ENCODE results near the gene CBARP. TPM values are rescaled to one million over a fixed set of nuclear protein-coding genes. Genes with fewer than 3 reads are reported as not detected.
A peak's percentile ranks its signal among the peaks of the same experiment; 100 is the strongest.

Gene CBARP
- total and polyA plus RNA-seq, 2 of the 13 experiments (the other 11 are each of a cell fraction or from before 2014, with no cell fraction given), result 1.2 to 1.4 TPM

GRCh38 chr19:1243768-1244692, 6.2 kb upstream of the CBARP start (continued):
- TF ChIP-seq, protein P1, sequence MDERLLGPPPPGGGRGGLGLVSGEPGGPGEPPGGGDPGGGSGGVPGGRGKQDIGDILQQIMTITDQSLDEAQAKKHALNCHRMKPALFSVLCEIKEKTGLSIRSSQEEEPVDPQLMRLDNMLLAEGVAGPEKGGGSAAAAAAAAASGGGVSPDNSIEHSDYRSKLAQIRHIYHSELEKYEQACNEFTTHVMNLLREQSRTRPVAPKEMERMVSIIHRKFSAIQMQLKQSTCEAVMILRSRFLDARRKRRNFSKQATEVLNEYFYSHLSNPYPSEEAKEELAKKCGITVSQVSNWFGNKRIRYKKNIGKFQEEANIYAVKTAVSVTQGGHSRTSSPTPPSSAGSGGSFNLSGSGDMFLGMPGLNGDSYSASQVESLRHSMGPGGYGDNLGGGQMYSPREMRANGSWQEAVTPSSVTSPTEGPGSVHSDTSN (CRISPR knock-in tag; IDR thresholded peaks at IDR 0.05), result no peak
- TF ChIP-seq ZNF570 (CRISPR knock-in tag; IDR thresholded peaks at IDR 0.05; ENCODE audit: borderline replicate concordance), result no peak
- TF ChIP-seq ZNF232 (CRISPR knock-in tag; IDR thresholded peaks at IDR 0.05; ENCODE audit: borderline replicate concordance), result no peak
- TF ChIP-seq, protein P2, sequence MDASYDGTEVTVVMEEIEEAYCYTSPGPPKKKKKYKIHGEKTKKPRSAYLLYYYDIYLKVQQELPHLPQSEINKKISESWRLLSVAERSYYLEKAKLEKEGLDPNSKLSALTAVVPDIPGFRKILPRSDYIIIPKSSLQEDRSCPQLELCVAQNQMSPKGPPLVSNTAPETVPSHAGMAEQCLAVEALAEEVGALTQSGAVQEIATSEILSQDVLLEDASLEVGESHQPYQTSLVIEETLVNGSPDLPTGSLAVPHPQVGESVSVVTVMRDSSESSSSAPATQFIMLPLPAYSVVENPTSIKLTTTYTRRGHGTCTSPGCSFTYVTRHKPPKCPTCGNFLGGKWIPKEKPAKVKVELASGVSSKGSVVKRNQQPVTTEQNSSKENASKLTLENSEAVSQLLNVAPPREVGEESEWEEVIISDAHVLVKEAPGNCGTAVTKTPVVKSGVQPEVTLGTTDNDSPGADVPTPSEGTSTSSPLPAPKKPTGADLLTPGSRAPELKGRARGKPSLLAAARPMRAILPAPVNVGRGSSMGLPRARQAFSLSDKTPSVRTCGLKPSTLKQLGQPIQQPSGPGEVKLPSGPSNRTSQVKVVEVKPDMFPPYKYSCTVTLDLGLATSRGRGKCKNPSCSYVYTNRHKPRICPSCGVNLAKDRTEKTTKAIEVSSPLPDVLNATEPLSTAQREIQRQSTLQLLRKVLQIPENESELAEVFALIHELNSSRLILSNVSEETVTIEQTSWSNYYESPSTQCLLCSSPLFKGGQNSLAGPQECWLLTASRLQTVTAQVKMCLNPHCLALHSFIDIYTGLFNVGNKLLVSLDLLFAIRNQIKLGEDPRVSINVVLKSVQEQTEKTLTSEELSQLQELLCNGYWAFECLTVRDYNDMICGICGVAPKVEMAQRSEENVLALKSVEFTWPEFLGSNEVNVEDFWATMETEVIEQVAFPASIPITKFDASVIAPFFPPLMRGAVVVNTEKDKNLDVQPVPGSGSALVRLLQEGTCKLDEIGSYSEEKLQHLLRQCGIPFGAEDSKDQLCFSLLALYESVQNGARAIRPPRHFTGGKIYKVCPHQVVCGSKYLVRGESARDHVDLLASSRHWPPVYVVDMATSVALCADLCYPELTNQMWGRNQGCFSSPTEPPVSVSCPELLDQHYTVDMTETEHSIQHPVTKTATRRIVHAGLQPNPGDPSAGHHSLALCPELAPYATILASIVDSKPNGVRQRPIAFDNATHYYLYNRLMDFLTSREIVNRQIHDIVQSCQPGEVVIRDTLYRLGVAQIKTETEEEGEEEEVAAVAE (CRISPR knock-in tag; IDR thresholded peaks at IDR 0.05; ENCODE audit: borderline replicate concordance), result no peak
- TF ChIP-seq HOXA9 (CRISPR knock-in tag; IDR thresholded peaks at IDR 0.05; ENCODE audit: borderline replicate concordance), result no peak
- TF ChIP-seq, protein P3, sequence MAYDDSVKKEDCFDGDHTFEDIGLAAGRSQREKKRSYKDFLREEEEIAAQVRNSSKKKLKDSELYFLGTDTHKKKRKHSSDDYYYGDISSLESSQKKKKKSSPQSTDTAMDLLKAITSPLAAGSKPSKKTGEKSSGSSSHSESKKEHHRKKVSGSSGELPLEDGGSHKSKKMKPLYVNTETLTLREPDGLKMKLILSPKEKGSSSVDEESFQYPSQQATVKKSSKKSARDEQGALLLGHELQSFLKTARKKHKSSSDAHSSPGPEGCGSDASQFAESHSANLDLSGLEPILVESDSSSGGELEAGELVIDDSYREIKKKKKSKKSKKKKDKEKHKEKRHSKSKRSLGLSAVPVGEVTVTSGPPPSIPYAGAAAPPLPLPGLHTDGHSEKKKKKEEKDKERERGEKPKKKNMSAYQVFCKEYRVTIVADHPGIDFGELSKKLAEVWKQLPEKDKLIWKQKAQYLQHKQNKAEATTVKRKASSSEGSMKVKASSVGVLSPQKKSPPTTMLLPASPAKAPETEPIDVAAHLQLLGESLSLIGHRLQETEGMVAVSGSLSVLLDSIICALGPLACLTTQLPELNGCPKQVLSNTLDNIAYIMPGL (CRISPR knock-in tag; IDR thresholded peaks at IDR 0.05; ENCODE audit: borderline replicate concordance in 1 of 2, low read depth in 1 of 2), result peak; percentile 59 to 84; a peak in 3 of 4 replicates
- no peak for TF ChIP-seq ISL2 (CRISPR knock-in tag; IDR thresholded peaks at IDR 0.05)
- TF ChIP-seq ZNF235 (CRISPR knock-in tag; IDR thresholded peaks at IDR 0.05; ENCODE audit: borderline replicate concordance), result no peak; the same call in 1 of the 2 replicates
- TF ChIP-seq ZEB1 (IDR thresholded peaks at IDR 0.05; ENCODE audit: insufficient replicate concordance, low read depth), result no peak
- TF ChIP-seq TIGD3 (CRISPR knock-in tag; IDR thresholded peaks at IDR 0.05; ENCODE audit: borderline replicate concordance), result no peak
- no peak for TF ChIP-seq SIN3B (IDR thresholded peaks at IDR 0.05; ENCODE audit: low read length)
- no peak for TF ChIP-seq ZKSCAN5 (CRISPR knock-in tag; IDR thresholded peaks at IDR 0.05)
- TF ChIP-seq ZNF780A (CRISPR knock-in tag; IDR thresholded peaks at IDR 0.05), result no peak
- TF ChIP-seq ZNF777 (CRISPR knock-in tag; IDR thresholded peaks at IDR 0.05), result peak; percentile 24; the same call in 1 of the 2 replicates
- TF ChIP-seq ZNF607 (CRISPR knock-in tag; IDR thresholded peaks at IDR 0.05; ENCODE audit: borderline replicate concordance), result no peak
- peak; percentile 79 for TF ChIP-seq PRPF4 (IDR thresholded peaks at IDR 0.05; ENCODE audit: low read depth, low read length, poor library complexity, severe bottlenecking)
- TF ChIP-seq ZNF292 (CRISPR knock-in tag; IDR thresholded peaks at IDR 0.05; ENCODE audit: borderline replicate concordance, low read depth), result no peak
- TF ChIP-seq ZNF549 (CRISPR knock-in tag; IDR thresholded peaks at IDR 0.05), result no peak
- TF ChIP-seq ZNF205 (CRISPR knock-in tag; IDR thresholded peaks at IDR 0.05), result no peak
- no peak for TF ChIP-seq ZNF20 (CRISPR knock-in tag; IDR thresholded peaks at IDR 0.05)
